Calu3 (cell line): ENCODE results near the gene KAZN. TPM values are rescaled to one million over a fixed set of nuclear protein-coding genes. Genes with fewer than 3 reads are reported as not detected.
A peak's percentile ranks its signal among the peaks of the same experiment; 100 is the strongest.

Source experiments
- BruUV-seq: library from RNA; stranded (reverse); fragments of 400-500 nt; replicated peaks from 2 replicates; lab custom pipeline; 2021; lab: Mats Ljungman, UMichigan
- CTCF ChIA-PET: fragments of 300-600 bp; sonication (Branson Sonifier 250); formaldehyde crosslinking; loops from one replicate; lab custom pipeline; 2022; ENCODE audit warnings: antibody characterized with exemption; lab: Charles Lee
- DNase-seq: peaks from one replicate; pipeline ENCODE4 v3.0.0; 2022
- H3K27ac Mint-ChIP-seq: one replicate; pipeline ENCODE4 v1.8.0; 2022; ENCODE audit warnings: mixed read lengths; ENCODE audit not compliant: unreplicated experiment
- H3K27me3 Mint-ChIP-seq: one replicate; pipeline ENCODE4 v1.8.0; 2022; ENCODE audit warnings: mixed read lengths; ENCODE audit not compliant: unreplicated experiment
- H3K36me3 Mint-ChIP-seq: one replicate; pipeline ENCODE4 v1.8.0; 2022; ENCODE audit warnings: mild to moderate bottlenecking, moderate library complexity, mixed read lengths; ENCODE audit not compliant: insufficient read depth, unreplicated experiment
- H3K4me1 Mint-ChIP-seq: one replicate; pipeline ENCODE4 v1.8.0; 2022; ENCODE audit warnings: mild to moderate bottlenecking, low read depth, mixed read lengths; ENCODE audit not compliant: unreplicated experiment
- H3K4me3 Mint-ChIP-seq: one replicate; pipeline ENCODE4 v1.8.0; 2022; ENCODE audit warnings: mild to moderate bottlenecking, low read depth, moderate library complexity, mixed read lengths; ENCODE audit not compliant: unreplicated experiment
- H3K9me3 Mint-ChIP-seq: one replicate; pipeline ENCODE4 v1.8.0; 2022; ENCODE audit warnings: low read depth, mixed read lengths; ENCODE audit not compliant: unreplicated experiment
- CTCF ChIP-seq: fragments of 200-600 bp; IDR thresholded peaks from one replicate; pipeline ENCODE4 v1.8.0; 2022; ENCODE audit warnings: antibody characterized with exemption; ENCODE audit not compliant: unreplicated experiment
- intact Hi-C: fragments of 100-400 bp; cut with micrococcal nuclease; formaldehyde crosslinking; loops from one replicate; pipeline ENCODE4 v1.10.0; 2022; ENCODE audit not compliant: unreplicated experiment
- total RNA-seq: library from RNA; stranded (reverse); gene quantifications from 2 replicates; pipeline ENCODE4 v1.2.3, GENCODE V29; 2022

The KAZN gene
- total RNA-seq, 1 experiment from 2014 or later: 3.6 TPM

- H3K27me3 Mint-ChIP-seq: no peaks in the 10 kb centered on the region
- no peaks in the 10 kb centered on the region for H3K36me3 Mint-ChIP-seq
- TF ChIP-seq CTCF: no peak
- DNase-seq: no peak
- H3K27ac Mint-ChIP-seq: no peak overlapping the region
- CTCF ChIA-PET: no interaction called here
- H3K4me1 Mint-ChIP-seq: no peaks in the 10 kb centered on the region
- no TSS peak for BruUV-seq
- no peak overlapping the region for H3K4me3 Mint-ChIP-seq
- H3K9me3 Mint-ChIP-seq: no peaks in the 10 kb centered on the region
- intact Hi-C loops: no loop called here
Observed at GRCh38 chr1:14964711-14965055, 366.2 kb downstream of the KAZN start.

- no TSS peak for BruUV-seq
- Mint-ChIP-seq H3K36me3 (peaks cover 7% of the 10 kb centered on the region), H3K4me3 (no peak overlapping the region), H3K9me3 (no peaks in the 10 kb centered on the region), H3K4me1 (no peaks in the 10 kb centered on the region), H3K27ac (no peak overlapping the region), H3K27me3 (no peaks in the 10 kb centered on the region)
- CTCF ChIA-PET: no interaction called here
- no peak for DNase-seq
- intact Hi-C loops: no loop called here
- no peak for TF ChIP-seq CTCF
Observed at GRCh38 chr1:14968251-14968851, 369.9 kb downstream of the KAZN start.

GRCh38 chr1:14969006-14969405 is 370.5 kb downstream of the KAZN start:
- Mint-ChIP-seq H3K27me3 (no peaks in the 10 kb centered on the region), H3K4me1 (no peaks in the 10 kb centered on the region), H3K27ac (no peak overlapping the region), H3K4me3 (no peak overlapping the region), H3K9me3 (no peaks in the 10 kb centered on the region), H3K36me3 (peaks cover 7% of the 10 kb centered on the region)
- DNase-seq: no peak
- CTCF ChIA-PET: no interaction called here
- intact Hi-C loops: no loop called here
- BruUV-seq: no TSS peak
- no peak for TF ChIP-seq CTCF

GRCh38 chr1:14970115-14970798 is 371.8 kb downstream of the KAZN start:
- TF ChIP-seq CTCF: no peak
- CTCF ChIA-PET: interaction anchor here (0.7 kb wide), 1 partner anchor 309 kb away, joined by 3 read pairs; no protein-coding TSS in a partner anchor
- no peaks in the 10 kb centered on the region for H3K4me1 Mint-ChIP-seq
- DNase-seq: peak; percentile 55
- no peaks in the 10 kb centered on the region for H3K9me3 Mint-ChIP-seq
- intact Hi-C loops: no loop called here
- no peaks in the 10 kb centered on the region for H3K27me3 Mint-ChIP-seq
- BruUV-seq: no TSS peak
- peaks cover 7% of the 10 kb centered on the region for H3K36me3 Mint-ChIP-seq
- H3K27ac Mint-ChIP-seq: no peak overlapping the region
- no peak overlapping the region for H3K4me3 Mint-ChIP-seq
